ENCODE measurements around the gene RIMBP2. TPM values are rescaled to one million over a fixed set of nuclear protein-coding genes. Genes with fewer than 3 reads are reported as not detected.

RIMBP2 gene
- polyA plus RNA-seq, 3 donors: 16.5 to 26.5 (median 20.9) TPM

GRCh38 chr12:130668286-130669204 is 47.6 kb downstream of the RIMBP2 start:
- no peak for DNase-seq (ENCODE audit: extremely low read depth in 1 of 11, low read depth in 9 of 11, low spot score in 4 of 11)

DNA sequence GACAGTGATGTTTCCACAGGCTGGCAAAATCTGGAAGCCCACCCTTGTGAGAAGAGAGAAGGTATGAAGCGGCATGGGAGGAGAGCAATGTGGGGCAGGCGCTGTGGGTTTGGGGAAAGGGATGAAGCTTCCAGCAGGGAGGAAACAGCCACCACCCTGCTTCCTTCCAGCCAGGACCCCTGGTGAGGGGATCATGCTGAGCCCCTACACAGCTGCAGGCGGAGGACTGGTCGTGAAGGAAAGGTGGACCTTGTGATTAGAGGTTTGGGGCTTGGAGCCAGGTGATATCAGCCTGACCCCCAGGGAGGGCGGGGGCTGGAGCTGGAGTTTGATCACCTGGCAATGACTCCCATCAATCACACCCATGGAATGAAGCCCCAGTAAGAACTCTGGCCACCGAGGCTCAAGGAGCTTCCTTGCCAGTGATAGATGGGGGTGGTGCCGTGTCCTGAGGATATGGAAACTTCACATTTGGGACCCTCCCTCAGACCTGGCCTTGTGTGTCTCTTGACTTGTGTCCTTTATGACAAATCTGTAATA is 48.6 kb downstream of the RIMBP2 start:
- no peak for DNase-seq (ENCODE audit: extremely low read depth in 1 of 11, low read depth in 9 of 11, low spot score in 4 of 11)

GRCh38 chr12:130666645-130667044 is 49.5 kb downstream of the RIMBP2 start:
- no peak for DNase-seq (ENCODE audit: extremely low read depth in 1 of 11, low read depth in 9 of 11, low spot score in 4 of 11)

- DNase-seq (ENCODE audit: extremely low read depth in 1 of 11, low read depth in 9 of 11, low spot score in 4 of 11): no peak
These were observed 50.3 kb downstream of the RIMBP2 start for GRCh38 chr12:130665753-130666152.

DNA sequence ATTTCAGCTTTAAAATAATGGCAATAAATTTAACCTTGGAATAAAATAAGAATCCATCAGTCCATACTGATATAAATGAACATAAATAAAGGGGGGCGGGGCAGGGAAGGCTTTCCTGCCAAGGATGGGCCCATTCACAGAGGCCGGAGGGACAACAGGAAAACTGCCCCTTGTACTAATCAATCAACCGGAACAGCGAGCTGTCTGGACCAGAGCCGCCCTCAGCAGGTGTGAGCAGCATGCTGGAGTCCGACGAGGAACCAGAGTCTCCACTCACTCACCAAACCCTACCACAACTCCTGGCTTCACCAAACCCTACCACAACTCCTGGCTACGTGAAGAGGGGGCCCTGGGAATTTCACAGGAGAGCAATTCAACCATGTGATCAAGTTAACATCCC is 51.3 kb downstream of the RIMBP2 start:
- DNase-seq (ENCODE audit: extremely low read depth in 1 of 11, low read depth in 9 of 11, low spot score in 4 of 11): no peak

DNA sequence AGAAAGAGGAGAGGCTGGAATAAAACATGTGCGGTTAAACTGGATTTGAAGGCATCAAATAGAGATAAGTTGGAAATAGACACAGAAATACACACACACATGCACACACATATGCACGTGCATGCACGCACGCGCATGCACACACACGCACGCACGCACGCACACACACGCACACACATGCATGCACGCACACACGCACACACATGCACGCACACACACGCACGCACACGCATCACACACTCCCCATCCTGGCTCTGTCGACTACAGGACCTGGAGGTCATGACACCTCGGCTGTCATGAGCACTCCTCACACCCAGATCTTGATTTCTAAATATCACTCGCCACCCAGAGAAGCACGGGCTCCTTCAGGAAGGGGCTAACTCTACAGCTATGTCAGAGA is 51.8 kb downstream of the RIMBP2 start:
- DNase-seq (ENCODE audit: extremely low read depth in 1 of 11, low read depth in 9 of 11, low spot score in 4 of 11): no peak

DNA sequence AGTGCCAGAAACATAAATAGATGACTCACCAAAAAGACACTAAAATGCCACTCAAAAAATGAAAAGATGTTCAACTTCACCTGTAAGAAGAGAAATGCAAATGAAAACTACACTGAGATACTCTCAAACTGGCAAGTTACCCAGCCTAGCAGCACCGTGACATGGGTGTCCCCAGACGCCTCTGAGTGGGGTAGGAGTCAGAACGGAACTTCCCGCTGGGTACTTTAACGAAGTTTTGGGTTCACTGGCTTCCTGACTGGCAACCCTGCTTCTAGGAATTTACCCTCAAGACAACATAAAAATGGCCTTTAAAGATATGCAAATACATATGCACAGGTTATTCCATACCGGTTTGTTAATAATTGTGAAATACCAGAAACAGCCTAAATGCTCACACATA is 52.6 kb downstream of the RIMBP2 start:
- DNase-seq (ENCODE audit: extremely low read depth in 1 of 11, low read depth in 9 of 11, low spot score in 4 of 11): no peak

- no peak for DNase-seq (ENCODE audit: extremely low read depth in 1 of 11, low read depth in 9 of 11, low spot score in 4 of 11)
These were observed 54.4 kb downstream of the RIMBP2 start for GRCh38 chr12:130661486-130662255.

DNA sequence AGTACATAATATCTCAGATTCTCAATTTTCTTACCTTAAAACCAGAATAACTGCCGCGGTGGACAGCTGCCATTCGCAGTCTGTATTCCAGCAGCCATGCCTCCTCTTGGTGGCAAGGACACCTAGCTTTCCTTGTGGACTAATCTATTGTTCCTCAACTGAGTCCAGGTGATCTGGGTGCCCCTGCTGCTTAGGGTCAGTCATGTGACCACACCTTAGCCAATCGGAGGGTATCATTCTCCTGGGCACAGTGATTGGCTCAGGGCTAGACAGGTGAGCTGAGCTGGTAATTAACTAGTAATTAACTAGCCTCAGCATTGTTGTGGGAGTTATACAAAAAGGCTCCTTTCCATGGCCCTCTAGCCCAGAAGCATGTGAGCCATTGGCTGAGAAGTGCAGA is 55.0 kb downstream of the RIMBP2 start:
- DNase-seq (ENCODE audit: extremely low read depth in 1 of 11, low read depth in 9 of 11, low spot score in 4 of 11): no peak

GRCh38 chr12:130658145-130658911 is 57.8 kb downstream of the RIMBP2 start:
- DNase-seq (ENCODE audit: extremely low read depth in 1 of 11, low read depth in 9 of 11, low spot score in 4 of 11): no peak

- no peak for DNase-seq (ENCODE audit: extremely low read depth in 1 of 11, low read depth in 9 of 11, low spot score in 4 of 11)
These were observed 59.7 kb downstream of the RIMBP2 start for GRCh38 chr12:130656411-130656810.

- no peak for DNase-seq (ENCODE audit: extremely low read depth in 1 of 11, low read depth in 9 of 11, low spot score in 4 of 11)
These were observed 60.2 kb downstream of the RIMBP2 start for GRCh38 chr12:130655881-130656280.

DNA sequence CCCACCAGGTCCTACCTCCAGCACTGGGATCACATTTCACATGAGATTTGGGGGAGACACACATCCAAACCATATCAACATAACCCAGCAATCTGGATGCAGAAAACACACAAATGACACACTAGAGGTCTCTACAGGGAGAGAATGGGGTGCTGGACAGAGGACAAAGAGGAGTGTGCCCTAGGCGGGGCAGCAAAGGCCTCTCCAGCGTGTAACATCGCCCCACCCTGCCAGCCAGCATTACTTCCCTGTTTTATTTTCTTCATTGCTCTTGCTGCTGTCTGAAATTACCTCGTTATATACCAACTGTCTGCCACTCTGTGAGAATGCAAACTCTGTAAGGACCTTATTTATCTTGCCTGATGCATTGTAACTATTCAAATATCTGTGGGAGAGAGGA is 61.1 kb downstream of the RIMBP2 start:
- no peak for DNase-seq (ENCODE audit: extremely low read depth in 1 of 11, low read depth in 9 of 11, low spot score in 4 of 11)

- no peak for DNase-seq (ENCODE audit: extremely low read depth in 1 of 11, low read depth in 9 of 11, low spot score in 4 of 11)
These were observed 64.7 kb downstream of the RIMBP2 start for GRCh38 chr12:130651188-130651959.

- DNase-seq (ENCODE audit: extremely low read depth in 1 of 11, low read depth in 9 of 11, low spot score in 4 of 11): no peak
These were observed 66.0 kb downstream of the RIMBP2 start for GRCh38 chr12:130650131-130650530.

DNA sequence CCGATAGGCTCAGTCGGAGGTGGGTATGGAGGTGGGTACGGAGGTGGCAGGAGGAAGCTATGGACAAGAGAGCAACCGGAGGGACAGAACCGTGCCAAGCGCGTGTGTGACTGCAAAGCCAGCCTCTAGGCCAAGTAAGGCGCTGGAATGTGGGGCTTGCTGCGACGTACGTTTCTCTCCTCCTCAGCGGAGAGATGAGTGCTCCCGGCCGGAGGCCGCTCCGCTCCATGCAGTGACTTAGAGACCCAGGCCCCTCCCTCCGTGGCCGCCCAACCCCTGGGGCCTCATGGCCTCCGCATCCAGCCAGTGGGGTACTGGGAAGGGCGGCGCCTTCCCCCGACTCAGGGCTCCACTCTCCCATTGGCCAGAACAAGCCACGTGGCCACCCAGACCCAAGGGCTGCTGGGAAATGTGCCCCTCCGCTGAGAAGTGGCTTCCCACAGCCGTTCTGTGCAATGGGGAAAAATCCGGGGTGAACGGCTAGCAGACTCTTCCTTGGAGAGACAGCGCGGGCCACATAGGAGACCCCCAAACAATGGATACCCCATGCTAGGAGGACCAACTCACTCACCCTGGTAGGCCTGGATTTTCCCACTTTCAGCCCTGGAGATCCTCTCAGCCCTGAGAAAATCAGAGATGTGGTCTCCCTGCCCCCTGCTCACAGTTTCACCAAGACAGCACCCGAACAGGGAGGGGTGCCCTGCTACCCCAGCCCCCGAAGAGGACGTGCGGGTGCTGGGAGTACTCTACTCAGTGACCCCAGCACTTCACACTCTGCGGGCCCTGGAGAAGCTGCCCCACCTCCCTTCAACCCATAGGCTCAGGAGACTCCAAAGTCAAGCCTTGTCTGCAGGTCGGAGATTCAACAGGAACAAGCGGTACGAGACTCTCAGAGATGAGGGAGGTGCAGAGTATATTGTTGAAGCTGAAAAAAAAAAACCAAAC is 66.7 kb downstream of the RIMBP2 start:
- no peak for DNase-seq (ENCODE audit: extremely low read depth in 1 of 11, low read depth in 9 of 11, low spot score in 4 of 11)

- DNase-seq (ENCODE audit: extremely low read depth in 1 of 11, low read depth in 9 of 11, low spot score in 4 of 11): no peak
These were observed 68.3 kb downstream of the RIMBP2 start for GRCh38 chr12:130647814-130648213.
